Smooth muscle cell (in vitro differentiated cells): ENCODE results near the gene PRR7. TPM values are rescaled to one million over a fixed set of nuclear protein-coding genes. Genes with fewer than 3 reads are reported as not detected.

Experiments
- DNase-seq: peaks from one replicate; lab custom pipeline; 2025; ENCODE audit not compliant: unreplicated experiment; lab: John Stamatoyannopoulos, UW
- H2AFZ ChIP-seq: fragments of 200-600 bp; sonication (generic); 2 replicates; pipeline ENCODE4 v1.6.0; 2016; ENCODE audit warnings: antibody characterized with exemption, low read depth, mild to moderate bottlenecking
- H3F3A ChIP-seq: fragments of 200-600 bp; sonication (generic); 2 replicates; pipeline ENCODE4 v1.6.0; 2017; ENCODE audit warnings: antibody characterized with exemption, low read depth
- H3K27ac ChIP-seq: fragments of 200-600 bp; sonication (generic); 2 replicates; pipeline ENCODE4 v1.5.1; 2016; ENCODE audit warnings: low read depth, mild to moderate bottlenecking
- H3K27me3 ChIP-seq: fragments of 200-600 bp; sonication (generic); 2 replicates; pipeline ENCODE4 v1.6.1; 2016; ENCODE audit warnings: low read depth, mild to moderate bottlenecking
- H3K36me3 ChIP-seq: fragments of 200-600 bp; sonication (generic); 2 replicates; pipeline ENCODE4 v1.5.1; 2016; ENCODE audit warnings: low read depth
- H3K4me1 ChIP-seq: fragments of 200-600 bp; sonication (generic); 2 replicates; pipeline ENCODE4 v1.5.1; 2016; ENCODE audit warnings: low read depth
- H3K4me2 ChIP-seq: fragments of 200-600 bp; sonication (generic); 2 replicates; pipeline ENCODE4 v1.6.0; 2016; ENCODE audit warnings: mild to moderate bottlenecking
- H3K4me3 ChIP-seq: fragments of 200-600 bp; sonication (generic); 2 replicates; pipeline ENCODE4 v1.5.1; 2016; ENCODE audit warnings: mild to moderate bottlenecking
- H3K79me2 ChIP-seq: fragments of 200-600 bp; sonication (generic); 2 replicates; pipeline ENCODE4 v1.6.0; 2016; ENCODE audit warnings: low read depth, mild to moderate bottlenecking
- H3K9ac ChIP-seq: fragments of 200-600 bp; sonication (generic); 2 replicates; pipeline ENCODE4 v1.6.0; 2016; ENCODE audit warnings: low read depth
- H3K9me3 ChIP-seq: fragments of 200-600 bp; sonication (generic); replicated peaks from 2 replicates; pipeline ENCODE4 v1.5.1; 2016; ENCODE audit warnings: low read depth
- H4K20me1 ChIP-seq: fragments of 200-600 bp; sonication (generic); 2 replicates; pipeline ENCODE4 v1.6.0; 2016; ENCODE audit warnings: low read depth
- WGBS: methylation state at CpG from one replicate; pipeline ENCODE4 v1.1.7; 2016; ENCODE audit warnings: low lambda C conversion rate; 5-methylcytosine and 5-hydroxymethylcytosine counted together
- polyA plus RNA-seq: library from polyadenylated mRNA; unstranded; fragments of >200 nt; fragmentation: Nextera tagmentation; extraction: Ambion mirVana; gene quantifications from 2 replicates; pipeline ENCODE4 v1.2.1, GENCODE V29; 2016
- total RNA-seq: library from RNA; depleted of rRNA; stranded (reverse); fragments of >200 nt; gene quantifications from 2 replicates; pipeline ENCODE4 v1.2.3, GENCODE V29; 2014
- TF ChIP-seq, protein P1 (sequence below): fragments of 200-600 bp; sonication (generic); IDR thresholded peaks from 2 replicates; pipeline ENCODE4 v1.5.1; 2017; ENCODE audit warnings: borderline replicate concordance, mild to moderate bottlenecking, antibody characterized with exemption; ENCODE audit not compliant: insufficient read depth, poor library complexity, severe bottlenecking

The PRR7 gene
- total and polyA plus RNA-seq, 2 experiments from 2014 or later: 6.5 to 31.9 TPM

GRCh38 chr5:177459357-177459756 lies 12.7 kb downstream of the PRR7 start:
- Histone ChIP-seq H2AFZ (no peak overlapping the region), H3K4me1 (peaks cover 12% of the 10 kb centered on the region), H3K27me3 (no peaks in the 10 kb centered on the region), H3K4me3 (no peak overlapping the region), H3K27ac (no peak overlapping the region), H3K9me3 (no peaks in the 10 kb centered on the region), H3K4me2 (no peak overlapping the region), H3F3A (peaks cover 45% of the 10 kb centered on the region), H3K9ac (no peak overlapping the region), H4K20me1 (peaks cover 92% of the 10 kb centered on the region), H3K79me2 (peaks cover 4% of the 10 kb centered on the region), H3K36me3 (no peaks in the 10 kb centered on the region)
- TF ChIP-seq, protein P1, sequence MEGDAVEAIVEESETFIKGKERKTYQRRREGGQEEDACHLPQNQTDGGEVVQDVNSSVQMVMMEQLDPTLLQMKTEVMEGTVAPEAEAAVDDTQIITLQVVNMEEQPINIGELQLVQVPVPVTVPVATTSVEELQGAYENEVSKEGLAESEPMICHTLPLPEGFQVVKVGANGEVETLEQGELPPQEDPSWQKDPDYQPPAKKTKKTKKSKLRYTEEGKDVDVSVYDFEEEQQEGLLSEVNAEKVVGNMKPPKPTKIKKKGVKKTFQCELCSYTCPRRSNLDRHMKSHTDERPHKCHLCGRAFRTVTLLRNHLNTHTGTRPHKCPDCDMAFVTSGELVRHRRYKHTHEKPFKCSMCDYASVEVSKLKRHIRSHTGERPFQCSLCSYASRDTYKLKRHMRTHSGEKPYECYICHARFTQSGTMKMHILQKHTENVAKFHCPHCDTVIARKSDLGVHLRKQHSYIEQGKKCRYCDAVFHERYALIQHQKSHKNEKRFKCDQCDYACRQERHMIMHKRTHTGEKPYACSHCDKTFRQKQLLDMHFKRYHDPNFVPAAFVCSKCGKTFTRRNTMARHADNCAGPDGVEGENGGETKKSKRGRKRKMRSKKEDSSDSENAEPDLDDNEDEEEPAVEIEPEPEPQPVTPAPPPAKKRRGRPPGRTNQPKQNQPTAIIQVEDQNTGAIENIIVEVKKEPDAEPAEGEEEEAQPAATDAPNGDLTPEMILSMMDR: no peak
- 87% methylated on average over 3 of the region's 11 CpGs for WGBS
- DNase-seq: no peak

- WGBS: 95% methylated on average over 25 of the region's 28 CpGs
- Histone ChIP-seq H3K9me3 (no peaks in the 10 kb centered on the region), H3K27ac (no peak overlapping the region), H3K36me3 (no peaks in the 10 kb centered on the region), H4K20me1 (peaks cover 95% of the 10 kb centered on the region), H3K79me2 (peaks cover 4% of the 10 kb centered on the region), H3F3A (peaks cover 43% of the 10 kb centered on the region), H3K4me3 (no peak overlapping the region), H2AFZ (no peak overlapping the region), H3K4me2 (no peak overlapping the region), H3K4me1 (peaks cover 12% of the 10 kb centered on the region), H3K9ac (no peak overlapping the region), H3K27me3 (no peaks in the 10 kb centered on the region)
- TF ChIP-seq, protein P1: no peak
- DNase-seq: no peak
Observed at GRCh38 chr5:177459819-177460628, 13.4 kb downstream of the PRR7 start.

DNA sequence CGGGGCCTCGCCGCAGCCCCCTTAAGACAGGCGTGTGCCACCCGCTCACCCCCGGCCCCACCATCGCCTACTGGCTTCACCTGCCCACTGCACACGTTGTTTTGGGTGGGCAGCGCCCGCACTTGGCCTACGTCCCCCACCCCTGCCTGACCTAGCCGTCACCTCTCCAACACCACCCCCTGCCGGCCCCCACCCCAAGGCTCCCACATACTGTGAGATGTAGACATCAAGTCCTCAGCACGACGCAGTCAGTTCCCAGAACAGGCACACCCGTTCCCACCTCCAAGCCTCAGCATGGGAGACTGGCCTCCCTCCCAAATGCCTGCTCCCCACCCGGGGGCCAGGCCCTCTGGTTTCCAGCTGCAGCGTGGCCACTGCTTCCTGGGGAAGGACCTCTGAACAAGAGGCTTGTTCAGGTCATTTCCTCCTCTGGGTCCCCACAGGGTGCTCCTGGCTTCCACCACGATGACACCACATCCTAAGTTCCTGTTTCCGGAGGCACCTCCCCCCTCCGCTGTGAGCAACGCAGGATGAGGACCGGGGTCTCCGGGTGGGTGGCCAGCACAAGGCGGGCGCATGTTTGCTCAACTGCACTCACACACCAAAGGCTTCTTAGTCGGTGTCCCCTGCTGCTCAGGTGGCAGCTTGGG lies 15.5 kb downstream of the PRR7 start:
- peaks cover 4% of the 10 kb centered on the region for H3K36me3 ChIP-seq
- H3K27me3 ChIP-seq: no peaks in the 10 kb centered on the region
- H2AFZ ChIP-seq: no peak overlapping the region
- H3K4me1 ChIP-seq: peaks cover 2% of the 10 kb centered on the region
- H3K79me2 ChIP-seq: peaks cover 13% of the 10 kb centered on the region
- 97% methylated on average over 19 of the region's 27 CpGs for WGBS
- TF ChIP-seq, protein P1: no peak
- no peak for DNase-seq
- H3F3A ChIP-seq: peaks cover 35% of the 10 kb centered on the region
- peaks cover 97% of the 10 kb centered on the region for H4K20me1 ChIP-seq
- H3K4me2 ChIP-seq: no peak overlapping the region
- H3K9ac ChIP-seq: no peak overlapping the region
- no peak overlapping the region for H3K27ac ChIP-seq
- no peak overlapping the region for H3K4me3 ChIP-seq
- H3K9me3 ChIP-seq: no peaks in the 10 kb centered on the region
